GM19240 (cell line): Measurements from ENCODE around the gene KDELR1.
"Not testable (repeated sequence)": the region's sequence is repeated elsewhere in the genome, so short reads cannot be mapped to it uniquely, and the experiment has no call there.

Source experiments
- DNase-seq: peaks from one replicate; pipeline ENCODE4 v3.0.0; 2011; ENCODE audit warnings: low spot score; ENCODE audit not compliant: insufficient read length

KDELR1 gene

GRCh38 chr19:48371771-48372170 is 19.6 kb downstream of the KDELR1 start:
- not testable (repeated sequence) for DNase-seq

- DNase-seq: no peak
These were observed 20.0 kb downstream of the KDELR1 start for GRCh38 chr19:48371367-48371766.

- no peak for DNase-seq
These were observed 20.4 kb downstream of the KDELR1 start for GRCh38 chr19:48370955-48371354.

GRCh38 chr19:48368936-48369335 is 22.4 kb downstream of the KDELR1 start:
- DNase-seq: no peak

GRCh38 chr19:48367855-48368254 is 23.5 kb downstream of the KDELR1 start:
- no peak for DNase-seq

- no peak for DNase-seq
These were observed 25.7 kb downstream of the KDELR1 start for GRCh38 chr19:48365602-48366001.

GRCh38 chr19:48364598-48365348 is 26.6 kb downstream of the KDELR1 start:
- no peak for DNase-seq

- peak; percentile 95 for DNase-seq
These were observed 27.3 kb downstream of the KDELR1 start, which contains the start of the genes SYNGR4 and TMEM143 for GRCh38 chr19:48363810-48364597. Gene SYNGR4 (plus strand): TSS chr19:48364367. CDS start chr19:48365843, 1,476 bp downstream. Gene TMEM143 (minus strand): TSS chr19:48363940. CDS start chr19:48363920, 20 bp downstream.

GRCh38 chr19:48363500-48363809 is 27.9 kb downstream of the KDELR1 start:
- DNase-seq: no peak

- DNase-seq: peak; percentile 89
These were observed 28.4 kb downstream of the KDELR1 start for GRCh38 chr19:48362716-48363499.

GRCh38 chr19:48361912-48362311 is 29.4 kb downstream of the KDELR1 start:
- no peak for DNase-seq

GRCh38 chr19:48359123-48359522 is 32.2 kb downstream of the KDELR1 start:
- no peak for DNase-seq

- no peak for DNase-seq
These were observed 35.9 kb downstream of the KDELR1 start for GRCh38 chr19:48355365-48355954.

- no peak for DNase-seq
These were observed 36.9 kb downstream of the KDELR1 start for GRCh38 chr19:48354332-48354992.

- DNase-seq: no peak
These were observed 37.7 kb downstream of the KDELR1 start for GRCh38 chr19:48353677-48354076.

- peak; percentile 75 for DNase-seq
These were observed 40.0 kb downstream of the KDELR1 start for GRCh38 chr19:48351341-48351752.

- no peak for DNase-seq
These were observed 40.5 kb downstream of the KDELR1 start for GRCh38 chr19:48350856-48351255.

GRCh38 chr19:48348737-48349136 is 42.6 kb downstream of the KDELR1 start:
- no peak for DNase-seq

GRCh38 chr19:48348045-48348444 is 43.3 kb downstream of the KDELR1 start:
- DNase-seq: no peak

- DNase-seq: no peak
These were observed 45.2 kb downstream of the KDELR1 start for GRCh38 chr19:48346191-48346590.

GRCh38 chr19:48344892-48345291 is 46.5 kb downstream of the KDELR1 start:
- no peak for DNase-seq
